ENCODE results near the gene ALDH1B1.
A peak's percentile ranks its signal among the peaks of the same experiment; 100 is the strongest.
"Not testable (repeated sequence)": the region's sequence is repeated elsewhere in the genome, so short reads cannot be mapped to it uniquely, and the experiment has no call there.

ALDH1B1 gene

GRCh38 chr9:38387066-38387465 is 5.4 kb upstream of the ALDH1B1 start:
- DNase-seq = no peak
- ATAC-seq = no peak

GRCh38 chr9:38387751-38388150 is 4.8 kb upstream of the ALDH1B1 start:
- ATAC-seq = no peak
- no peak for DNase-seq

- no peak for DNase-seq
- ATAC-seq = no peak
Measured at GRCh38 chr9:38388283-38389223, 3.9 kb upstream of the ALDH1B1 start.

GRCh38 chr9:38389313-38389712 is 3.2 kb upstream of the ALDH1B1 start:
- ATAC-seq (no peak), DNase-seq (no peak)

GRCh38 chr9:38390442-38390841 is 2.1 kb upstream of the ALDH1B1 start:
- ATAC-seq (no peak), DNase-seq (no peak)

- DNase-seq (no peak), ATAC-seq (no peak)
Measured at GRCh38 chr9:38390851-38391250, 1.7 kb upstream of the ALDH1B1 start.

- DNase-seq (no peak), ATAC-seq (no peak)
Measured at GRCh38 chr9:38391278-38392118, 1.0 kb upstream of the ALDH1B1 start.

GRCh38 chr9:38393128-38393796 is 760 bp downstream of the ALDH1B1 start:
- no peak for ATAC-seq

GRCh38 chr9:38394416-38394815 is 1.9 kb downstream of the ALDH1B1 start:
- DNase-seq = no peak

More at GRCh38 chr9:38393128-38393796, 760 bp downstream of the ALDH1B1 start:
- DNase-seq = peak; percentile 6

GRCh38 chr9:38395653-38396370 is 3.3 kb downstream of the ALDH1B1 start:
- ATAC-seq = no peak

More at GRCh38 chr9:38394416-38394815, 1.9 kb downstream of the ALDH1B1 start:
- no peak for ATAC-seq

GRCh38 chr9:38396371-38396671 is 3.8 kb downstream of the ALDH1B1 start:
- DNase-seq (no peak), ATAC-seq (no peak)

More at GRCh38 chr9:38395653-38396370, 3.3 kb downstream of the ALDH1B1 start:
- DNase-seq = no peak

GRCh38 chr9:38399191-38399590 is 6.7 kb downstream of the ALDH1B1 start:
- not testable (repeated sequence) for ATAC-seq, DNase-seq

- DNase-seq (no peak), ATAC-seq (no peak)
Measured at GRCh38 chr9:38401994-38402393, 9.5 kb downstream of the ALDH1B1 start.

- DNase-seq (no peak), ATAC-seq (no peak)
Measured at GRCh38 chr9:38404314-38404713, 11.8 kb downstream of the ALDH1B1 start.

- DNase-seq = no peak
- ATAC-seq = no peak
Measured at GRCh38 chr9:38405785-38406184, 13.3 kb downstream of the ALDH1B1 start.

GRCh38 chr9:38406476-38407186 is 14.1 kb downstream of the ALDH1B1 start:
- no peak for ATAC-seq

GRCh38 chr9:38408719-38409118 is 16.2 kb downstream of the ALDH1B1 start:
- ATAC-seq = no peak
- no peak for DNase-seq

More at GRCh38 chr9:38406476-38407186, 14.1 kb downstream of the ALDH1B1 start:
- DNase-seq = no peak

- ATAC-seq = no peak
- no peak for DNase-seq
Measured at GRCh38 chr9:38412751-38413150, 20.2 kb downstream of the ALDH1B1 start.

- ATAC-seq (no peak), DNase-seq (no peak)
Measured at GRCh38 chr9:38413283-38413682, 20.8 kb downstream of the ALDH1B1 start.

- ATAC-seq (no peak), DNase-seq (no peak)
Measured at GRCh38 chr9:38414040-38414723, 21.7 kb downstream of the ALDH1B1 start.

All from stimulated activated naive CD8-positive, alpha-beta T cell treated with anti-CD3 and anti-CD28 coated beads, Interleukin-15, Interleukin-2, amounts not matched to agents 100 U/mL and 50 U/mL, for 24 hours (primary cell).